Measurements from ENCODE around the gene TSPAN9.

The TSPAN9 gene

GRCh38 chr12:3326156-3326849, 249.1 kb downstream of the TSPAN9 start:
- no peak for DNase-seq

- DNase-seq: no peak
Observed at GRCh38 chr12:3326850-3327780, 249.9 kb downstream of the TSPAN9 start.

GRCh38 chr12:3328081-3328480, 250.9 kb downstream of the TSPAN9 start:
- no peak for DNase-seq

- no peak for DNase-seq
Observed at GRCh38 chr12:3328571-3328970, 251.4 kb downstream of the TSPAN9 start.

GRCh38 chr12:3329361-3329760, 252.2 kb downstream of the TSPAN9 start:
- no peak for DNase-seq

GRCh38 chr12:3330976-3331510, 253.9 kb downstream of the TSPAN9 start:
- no peak for DNase-seq

GRCh38 chr12:3332188-3332587, 255.0 kb downstream of the TSPAN9 start:
- no peak for DNase-seq

- DNase-seq: no peak
Observed at GRCh38 chr12:3333583-3333982, 256.4 kb downstream of the TSPAN9 start.

- DNase-seq: no peak
Observed at GRCh38 chr12:3333991-3334391, 256.8 kb downstream of the TSPAN9 start.

- no peak for DNase-seq
Observed at GRCh38 chr12:3335078-3335487, 257.9 kb downstream of the TSPAN9 start.
